ENCODE data around the gene ADAP1. TPM values are rescaled to one million over a fixed set of nuclear protein-coding genes. Genes with fewer than 3 reads are reported as not detected.

Gene ADAP1
- total and polyA plus RNA-seq, 2 of the 13 experiments (the other 11 are each of a cell fraction or from before 2014, with no cell fraction given): 10.5 to 24.6 TPM

GRCh38 chr7:936386-937054, 18.0 kb downstream of the ADAP1 start:
- in situ Hi-C loops (cut with HindIII; ENCODE audit: extremely low pct_ligation_motif_present, low pct_unique_long_range_greater_than_20kb): no loop called here
- no peak for FAIRE-seq

GRCh38 chr7:935874-936385, 18.6 kb downstream of the ADAP1 start:
- no peaks in the 10 kb centered on the region for H3K9me3 ChIP-seq (ENCODE audit: low read length)
- H4K20me1 ChIP-seq (ENCODE audit: insufficient read depth, low read length): no peaks in the 10 kb centered on the region
- H3K36me3 ChIP-seq (replicated peaks in 1 of 2; ENCODE audit: control insufficient read depth in 1 of 2, insufficient read depth in 2 of 2, low read length in 2 of 2): no peaks in the 10 kb centered on the region
- DNase-seq (ENCODE audit: low spot score) (no peak), FAIRE-seq (no peak), ATAC-seq (no peak)
- no peaks in the 10 kb centered on the region for H3K27me3 ChIP-seq (ENCODE audit: control insufficient read depth in 1 of 2, insufficient read depth in 2 of 2, low read length in 2 of 2)
- 91% methylated on average over 22 of the region's 28 CpGs for WGBS (ENCODE audit: low lambda C conversion rate)
- H3K79me2 ChIP-seq (ENCODE audit: insufficient read depth, low read length): no peaks in the 10 kb centered on the region
- H3K4me1 ChIP-seq (ENCODE audit: insufficient read depth, low read length): peaks cover 19% of the 10 kb centered on the region
- intact Hi-C loops (cut with micrococcal nuclease; ENCODE audit: unreplicated experiment) (no loop called here), in situ Hi-C loops (cut with HindIII; ENCODE audit: extremely low pct_ligation_motif_present, low pct_unique_long_range_greater_than_20kb) (no loop called here)
- CTCF ChIA-PET (ENCODE audit: low intra/inter-chr PET ratio, low total read pairs): no interaction called here
- no peak overlapping the region for H3K9ac ChIP-seq (ENCODE audit: insufficient read depth, low read depth, low read length)
- no peak overlapping the region for H3K4me3 ChIP-seq (replicated peaks in 1 of 3; ENCODE audit: insufficient read depth in 1 of 3, low read depth in 2 of 3, low read length in 3 of 3)
- no peak overlapping the region for H3K4me2 ChIP-seq (ENCODE audit: low read depth, low read length)
- POLR2A ChIA-PET: no interaction called here
- BruUV-seq (replicated peaks): no TSS peak
- no peak overlapping the region for H2AFZ ChIP-seq (ENCODE audit: low read length)
- H3K27ac ChIP-seq (ENCODE audit: extremely low read length, insufficient read depth, low read length): no peak overlapping the region
- TF ChIP-seq ZNF788 (CRISPR knock-in tag; IDR thresholded peaks at IDR 0.05; ENCODE audit: borderline replicate concordance): no peak
- no peak for TF ChIP-seq ZC3H4 (CRISPR knock-in tag; IDR thresholded peaks at IDR 0.05; ENCODE audit: borderline replicate concordance)
- no peak for TF ChIP-seq MAF1 (CRISPR knock-in tag; IDR thresholded peaks at IDR 0.05; ENCODE audit: borderline replicate concordance)
- no peak for TF ChIP-seq HMG20B (CRISPR knock-in tag; conservative IDR thresholded peaks at IDR 0.05)
- TF ChIP-seq ZNF546 (CRISPR knock-in tag; conservative IDR thresholded peaks at IDR 0.05): no peak
- TF ChIP-seq ZNF18 (CRISPR knock-in tag; IDR thresholded peaks at IDR 0.05; ENCODE audit: insufficient replicate concordance): no peak
- TF ChIP-seq U2AF1 (optimal IDR thresholded peaks at IDR 0.05; ENCODE audit: low read depth, low read length): no peak
- TF ChIP-seq ZNF891 (CRISPR knock-in tag; IDR thresholded peaks at IDR 0.05): no peak
- no peak for TF ChIP-seq CERS6 (CRISPR knock-in tag; IDR thresholded peaks at IDR 0.05)
- no peak for TF ChIP-seq XRCC5 (optimal IDR thresholded peaks at IDR 0.05; ENCODE audit: low read length)
- TF ChIP-seq KDM4B (CRISPR knock-in tag; IDR thresholded peaks at IDR 0.05): no peak
- no peak for TF ChIP-seq ZNF34 (CRISPR knock-in tag; IDR thresholded peaks at IDR 0.05; ENCODE audit: borderline replicate concordance)
- no peak for TF ChIP-seq ZNF550 (CRISPR knock-in tag; IDR thresholded peaks at IDR 0.05; ENCODE audit: borderline replicate concordance)

More at GRCh38 chr7:936386-937054, 18.0 kb downstream of the ADAP1 start:
- Histone ChIP-seq H4K20me1 (ENCODE audit: insufficient read depth, low read length) (no peaks in the 10 kb centered on the region), H2AFZ (ENCODE audit: low read length) (no peak overlapping the region), H3K4me3 (replicated peaks in 1 of 3; ENCODE audit: insufficient read depth in 1 of 3, low read depth in 2 of 3, low read length in 3 of 3) (no peak overlapping the region), H3K27me3 (ENCODE audit: control insufficient read depth in 1 of 2, insufficient read depth in 2 of 2, low read length in 2 of 2) (no peaks in the 10 kb centered on the region), H3K9ac (ENCODE audit: insufficient read depth, low read depth, low read length) (no peak overlapping the region), H3K4me2 (ENCODE audit: low read depth, low read length) (no peak overlapping the region), H3K9me3 (ENCODE audit: low read length) (no peaks in the 10 kb centered on the region), H3K36me3 (replicated peaks in 1 of 2; ENCODE audit: control insufficient read depth in 1 of 2, insufficient read depth in 2 of 2, low read length in 2 of 2) (no peaks in the 10 kb centered on the region), H3K27ac (ENCODE audit: extremely low read length, insufficient read depth, low read length) (no peak overlapping the region), H3K79me2 (ENCODE audit: insufficient read depth, low read length) (no peaks in the 10 kb centered on the region), H3K4me1 (ENCODE audit: insufficient read depth, low read length) (peaks cover 13% of the 10 kb centered on the region)
- no peak for TF ChIP-seq ZNF30 (CRISPR knock-in tag; IDR thresholded peaks at IDR 0.05)
- TF ChIP-seq SNAI1 (CRISPR knock-in tag; IDR thresholded peaks at IDR 0.05; ENCODE audit: borderline replicate concordance): no peak
- no peak; the same call in 1 of the 3 replicates for ATAC-seq
- ChIA-PET CTCF (ENCODE audit: low intra/inter-chr PET ratio, low total read pairs) (no interaction called here), POLR2A (no interaction called here)
- BruUV-seq (replicated peaks): no TSS peak
- DNase-seq (ENCODE audit: low spot score): no peak
- intact Hi-C loops (cut with micrococcal nuclease; ENCODE audit: unreplicated experiment): no loop called here
- 81% methylated on average over 16 of the region's 22 CpGs for WGBS (ENCODE audit: low lambda C conversion rate)
